ENCODE measurements around the gene APOD.

DNA sequence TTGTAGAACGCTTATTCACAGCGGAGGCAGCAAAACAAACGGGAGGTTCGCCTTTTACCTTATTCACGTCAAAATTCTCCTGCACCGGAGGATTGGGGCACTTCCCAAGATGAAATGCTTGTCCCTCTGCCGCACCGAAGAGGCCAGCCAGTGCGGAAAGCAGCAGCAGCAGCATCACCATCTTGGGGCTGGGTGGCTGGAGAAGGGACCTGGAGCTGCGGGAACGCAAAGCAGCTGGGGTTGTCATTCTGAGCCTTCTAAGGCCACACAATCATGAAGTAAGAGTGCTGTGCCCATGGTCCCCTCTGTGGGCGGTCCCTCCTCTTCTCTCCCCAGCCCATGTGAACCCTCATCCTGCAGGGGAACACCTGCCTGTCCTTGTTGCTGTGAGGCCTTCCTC, 4.5 kb downstream of the APOD start:
- TF ChIP-seq ELF4 (IDR thresholded peaks at IDR 0.05) (no peak), SP1 (IDR thresholded peaks at IDR 0.05) (no peak), FOXM1 (IDR thresholded peaks at IDR 0.05; ENCODE audit: borderline replicate concordance) (no peak)
- TF ChIP-seq, protein P1, sequence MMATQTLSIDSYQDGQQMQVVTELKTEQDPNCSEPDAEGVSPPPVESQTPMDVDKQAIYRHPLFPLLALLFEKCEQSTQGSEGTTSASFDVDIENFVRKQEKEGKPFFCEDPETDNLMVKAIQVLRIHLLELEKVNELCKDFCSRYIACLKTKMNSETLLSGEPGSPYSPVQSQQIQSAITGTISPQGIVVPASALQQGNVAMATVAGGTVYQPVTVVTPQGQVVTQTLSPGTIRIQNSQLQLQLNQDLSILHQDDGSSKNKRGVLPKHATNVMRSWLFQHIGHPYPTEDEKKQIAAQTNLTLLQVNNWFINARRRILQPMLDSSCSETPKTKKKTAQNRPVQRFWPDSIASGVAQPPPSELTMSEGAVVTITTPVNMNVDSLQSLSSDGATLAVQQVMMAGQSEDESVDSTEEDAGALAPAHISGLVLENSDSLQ (IDR thresholded peaks at IDR 0.05), result no peak

Measured in HEK293T (cell line).